ENCODE results near the gene RASSF6.

Gene RASSF6

DNA sequence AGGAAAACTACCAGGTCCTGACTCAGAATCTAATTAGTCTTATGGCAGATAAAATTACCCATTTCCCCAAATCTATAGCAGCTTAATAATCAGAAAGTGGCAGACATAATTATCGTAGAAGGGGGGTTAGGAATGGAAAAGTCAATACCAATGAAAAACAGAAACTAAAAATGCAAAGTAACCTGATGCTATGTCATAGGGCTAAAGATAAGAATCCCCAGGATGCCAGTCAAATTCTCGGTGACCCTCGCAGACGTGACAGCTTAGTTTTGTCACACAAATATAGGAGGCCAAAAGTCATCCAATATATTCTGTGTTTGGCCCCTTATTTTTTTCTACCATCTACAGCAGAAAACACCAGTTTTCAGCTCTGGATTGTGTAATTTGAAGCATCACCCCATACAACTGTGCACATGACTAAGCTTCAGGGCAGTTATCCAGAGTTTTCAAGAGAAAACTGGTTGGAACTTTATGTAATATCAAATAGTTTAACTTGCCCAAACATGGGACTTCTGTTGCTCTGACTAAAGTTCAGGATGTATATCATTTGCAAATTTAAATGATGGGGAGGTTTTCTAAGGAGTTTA, 30.9 kb downstream of the RASSF6 start:
- CTCF ChIA-PET, result interaction anchor here (0.8 to 2.0 kb wide), 10 partner anchors 14 to 546 kb away, joined by 3 to 7 read pairs (median 4); no protein-coding TSS in a partner anchor
- POLR2A ChIA-PET, result no interaction called here
- H3K4me3 ChIP-seq (ENCODE audit: low read depth, low read length), result no peak overlapping the region
- DNase-seq (ENCODE audit: low read depth, low spot score), result peak; percentile 31
- TF ChIP-seq, protein P1, sequence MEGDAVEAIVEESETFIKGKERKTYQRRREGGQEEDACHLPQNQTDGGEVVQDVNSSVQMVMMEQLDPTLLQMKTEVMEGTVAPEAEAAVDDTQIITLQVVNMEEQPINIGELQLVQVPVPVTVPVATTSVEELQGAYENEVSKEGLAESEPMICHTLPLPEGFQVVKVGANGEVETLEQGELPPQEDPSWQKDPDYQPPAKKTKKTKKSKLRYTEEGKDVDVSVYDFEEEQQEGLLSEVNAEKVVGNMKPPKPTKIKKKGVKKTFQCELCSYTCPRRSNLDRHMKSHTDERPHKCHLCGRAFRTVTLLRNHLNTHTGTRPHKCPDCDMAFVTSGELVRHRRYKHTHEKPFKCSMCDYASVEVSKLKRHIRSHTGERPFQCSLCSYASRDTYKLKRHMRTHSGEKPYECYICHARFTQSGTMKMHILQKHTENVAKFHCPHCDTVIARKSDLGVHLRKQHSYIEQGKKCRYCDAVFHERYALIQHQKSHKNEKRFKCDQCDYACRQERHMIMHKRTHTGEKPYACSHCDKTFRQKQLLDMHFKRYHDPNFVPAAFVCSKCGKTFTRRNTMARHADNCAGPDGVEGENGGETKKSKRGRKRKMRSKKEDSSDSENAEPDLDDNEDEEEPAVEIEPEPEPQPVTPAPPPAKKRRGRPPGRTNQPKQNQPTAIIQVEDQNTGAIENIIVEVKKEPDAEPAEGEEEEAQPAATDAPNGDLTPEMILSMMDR (IDR thresholded peaks at IDR 0.05; ENCODE audit: insufficient read depth, low read length, missing control alignments), result no peak

GRCh38 chr4:73588613-73589012, 31.6 kb downstream of the RASSF6 start:
- TF ChIP-seq, protein P1 (IDR thresholded peaks at IDR 0.05; ENCODE audit: insufficient read depth, low read length, missing control alignments), result no peak
- ChIA-PET POLR2A (no interaction called here), CTCF (interaction anchor here (0.8 to 2.0 kb wide), 4 partner anchors 15 to 546 kb away, joined by 4 to 7 read pairs (median 5); no protein-coding TSS in a partner anchor)
- no peak for DNase-seq (ENCODE audit: low read depth, low spot score)
- H3K4me3 ChIP-seq (ENCODE audit: low read depth, low read length), result no peak overlapping the region

- H3K4me3 ChIP-seq (ENCODE audit: low read depth, low read length), result no peak overlapping the region
- DNase-seq (ENCODE audit: low read depth, low spot score), result no peak
- CTCF ChIA-PET, result interaction anchor here (1.0 to 1.7 kb wide), 4 partner anchors 11 to 66 kb away, joined by 3 to 10 read pairs (median 4); no protein-coding TSS in a partner anchor
- POLR2A ChIA-PET, result no interaction called here
- TF ChIP-seq, protein P1 (IDR thresholded peaks at IDR 0.05; ENCODE audit: insufficient read depth, low read length, missing control alignments), result no peak
These were observed 33.6 kb downstream of the RASSF6 start for GRCh38 chr4:73586666-73587065.

- TF ChIP-seq, protein P1 (IDR thresholded peaks at IDR 0.05; ENCODE audit: insufficient read depth, low read length, missing control alignments), result no peak
- CTCF ChIA-PET, result interaction anchor here (0.9 to 1.7 kb wide), 3 partner anchors 8 to 67 kb away, joined by 3 to 5 read pairs (median 3); no protein-coding TSS in a partner anchor
- H3K4me3 ChIP-seq (ENCODE audit: low read depth, low read length), result no peak overlapping the region
These were observed 34.2 kb downstream of the RASSF6 start for GRCh38 chr4:73586040-73586439.

DNA sequence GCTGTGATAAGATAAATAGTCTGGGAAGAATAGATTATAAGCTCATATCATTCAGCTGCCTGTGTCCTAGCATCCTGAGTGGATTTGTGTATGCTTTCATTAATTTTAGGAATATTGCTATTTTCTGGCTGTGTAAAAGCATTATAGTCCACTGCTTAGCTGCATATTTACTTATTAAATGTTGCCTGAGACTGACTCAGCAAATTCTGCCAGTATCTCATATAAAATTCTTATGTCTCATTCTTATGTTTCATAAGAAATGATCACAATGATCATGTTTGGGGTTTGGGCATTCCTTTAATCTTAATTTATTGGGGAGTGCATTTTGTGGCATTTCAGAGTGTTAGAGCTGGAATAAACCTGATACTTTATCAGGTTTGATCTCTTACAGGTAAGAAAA, 34.9 kb downstream of the RASSF6 start:
- no peak for DNase-seq (ENCODE audit: low read depth, low spot score)
- no peak overlapping the region for H3K4me3 ChIP-seq (ENCODE audit: low read depth, low read length)
- POLR2A ChIA-PET, result no interaction called here
- CTCF ChIA-PET, result interaction anchor here (0.9 to 1.8 kb wide), 3 partner anchors 8 to 11 kb away, joined by 3 to 8 read pairs (median 5); no protein-coding TSS in a partner anchor
- TF ChIP-seq, protein P1 (IDR thresholded peaks at IDR 0.05; ENCODE audit: insufficient read depth, low read length, missing control alignments), result no peak

More at GRCh38 chr4:73586040-73586439, 34.2 kb downstream of the RASSF6 start:
- POLR2A ChIA-PET, result no interaction called here
- DNase-seq (ENCODE audit: low read depth, low spot score), result no peak

DNA sequence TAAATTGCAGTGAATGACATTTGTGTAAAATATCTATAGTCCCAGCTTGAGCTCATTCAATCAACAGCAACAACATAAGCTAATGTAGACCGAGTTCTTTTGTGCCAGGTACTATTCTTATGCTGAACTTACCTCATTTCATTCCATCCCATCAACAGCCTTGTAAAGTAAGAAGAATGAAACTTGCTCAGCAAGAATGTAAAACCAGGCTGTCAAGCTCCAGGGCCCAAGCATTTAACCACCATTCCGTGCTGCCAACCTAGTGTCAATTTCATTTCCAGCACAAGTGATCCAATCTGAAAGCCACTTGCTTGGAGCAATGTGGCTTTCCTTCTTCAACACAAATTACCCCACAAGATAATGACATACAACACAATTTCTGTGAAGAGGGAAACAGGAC, 36.6 kb downstream of the RASSF6 start:
- no peak for DNase-seq (ENCODE audit: low read depth, low spot score)
- POLR2A ChIA-PET, result no interaction called here
- CTCF ChIA-PET, result interaction anchor here (1.0 to 1.6 kb wide), 3 partner anchors 10 to 68 kb away, joined by 3 to 5 read pairs (median 4); no protein-coding TSS in a partner anchor
- TF ChIP-seq, protein P1 (IDR thresholded peaks at IDR 0.05; ENCODE audit: insufficient read depth, low read length, missing control alignments), result no peak
- H3K4me3 ChIP-seq (ENCODE audit: low read depth, low read length), result no peak overlapping the region
